Astrocyte of the spinal cord (primary cell): ENCODE data around the gene CLCA2.

Experiments
- DNase-seq: peaks from one replicate; pipeline ENCODE4 v3.0.0; 2011; ENCODE audit warnings: low read depth, low spot score
- H3K4me3 ChIP-seq: 2 replicates; pipeline ENCODE4 v1.5.1; 2011; ENCODE audit warnings: low read depth, mild to moderate bottlenecking, low read length, moderate library complexity
- CTCF ChIP-seq: IDR thresholded peaks from 2 replicates; pipeline ENCODE4 v1.5.1; 2012; ENCODE audit warnings: low read depth, mild to moderate bottlenecking, low read length, inconsistent platforms
- in situ Hi-C: cut with HindIII; loops from 2 replicates; pipeline ENCODE4 v1.10.0; 2017; ENCODE audit warnings: low sequenced_read_pairs

Gene CLCA2

GRCh38 chr1:86466986-86467385 lies 43.0 kb downstream of the CLCA2 start:
- no peak for TF ChIP-seq CTCF
- in situ Hi-C loops: no loop called here
- DNase-seq: no peak
- no peak overlapping the region for H3K4me3 ChIP-seq

GRCh38 chr1:86468501-86468977 lies 44.6 kb downstream of the CLCA2 start, which contains the start of gene CLCA1:
Gene CLCA1, plus strand, starts transcription at chr1:86468927. Its CDS starts 45 bp downstream, at chr1:86468972.
- H3K4me3 ChIP-seq: no peak within 1 kb of the TSS
- no peak for TF ChIP-seq CTCF
- DNase-seq: no peak
- in situ Hi-C loops: no loop called here

GRCh38 chr1:86470859-86471258 lies 46.9 kb downstream of the CLCA2 start:
- TF ChIP-seq CTCF: no peak
- DNase-seq: no peak
- no peak overlapping the region for H3K4me3 ChIP-seq
- in situ Hi-C loops: no loop called here

GRCh38 chr1:86471291-86471690 lies 47.3 kb downstream of the CLCA2 start:
- no peak overlapping the region for H3K4me3 ChIP-seq
- DNase-seq: peak; percentile 23
- TF ChIP-seq CTCF: no peak
- in situ Hi-C loops: no loop called here

GRCh38 chr1:86472152-86472551 lies 48.2 kb downstream of the CLCA2 start:
- TF ChIP-seq CTCF: no peak
- H3K4me3 ChIP-seq: no peak overlapping the region
- DNase-seq: no peak
- in situ Hi-C loops: no loop called here

- in situ Hi-C loops: no loop called here
- no peak for DNase-seq
- no peak for TF ChIP-seq CTCF
- H3K4me3 ChIP-seq: no peak overlapping the region
Measured at GRCh38 chr1:86472767-86473166, 48.8 kb downstream of the CLCA2 start.

- in situ Hi-C loops: no loop called here
- no peak overlapping the region for H3K4me3 ChIP-seq
- DNase-seq: no peak
- TF ChIP-seq CTCF: no peak
Measured at GRCh38 chr1:86477256-86477655, 53.3 kb downstream of the CLCA2 start.
